ENCODE data around the gene CNBD2. TPM values are rescaled to one million over a fixed set of nuclear protein-coding genes. Genes with fewer than 3 reads are reported as not detected.
A peak's percentile ranks its signal among the peaks of the same experiment; 100 is the strongest.
"Not testable (repeated sequence)": the region's sequence is repeated elsewhere in the genome, so short reads cannot be mapped to it uniquely, and the experiment has no call there.

The CNBD2 gene
- total RNA-seq, 1 experiment from 2014 or later = 5.0 TPM

- CTCF ChIA-PET = interaction anchor here (1.3 kb wide), 1 partner anchor 57 kb away, joined by 3 read pairs; no protein-coding TSS in a partner anchor
- no peaks in the 10 kb centered on the region for H3K27me3 Mint-ChIP-seq (ENCODE audit: unreplicated experiment)
- no peak for DNase-seq
- H3K4me1 Mint-ChIP-seq (ENCODE audit: low read depth, unreplicated experiment) = peaks cover 33% of the 10 kb centered on the region
- H3K27ac Mint-ChIP-seq (ENCODE audit: unreplicated experiment) = peak overlapping the region; percentile 69
- BruUV-seq (replicated peaks) = no TSS peak
- H3K36me3 Mint-ChIP-seq (ENCODE audit: insufficient read depth, unreplicated experiment) = peaks cover 45% of the 10 kb centered on the region
- peak overlapping the region; percentile 74 for H3K4me3 Mint-ChIP-seq (ENCODE audit: low read depth, unreplicated experiment)
- H3K9me3 Mint-ChIP-seq (ENCODE audit: low read depth, unreplicated experiment) = no peaks in the 10 kb centered on the region
- intact Hi-C loops (cut with micrococcal nuclease; ENCODE audit: unreplicated experiment) = loop anchor here (1.0 kb wide), 1 partner anchor 87 kb away; no protein-coding TSS in a partner anchor
- no peak for TF ChIP-seq CTCF (IDR thresholded peaks at IDR 0.05; ENCODE audit: unreplicated experiment)
Observed at GRCh38 chr20:36051318-36052116, 83.1 kb downstream of the CNBD2 start.

- H3K4me1 Mint-ChIP-seq (ENCODE audit: low read depth, unreplicated experiment) = peaks cover 31% of the 10 kb centered on the region
- H3K9me3 Mint-ChIP-seq (ENCODE audit: low read depth, unreplicated experiment) = no peaks in the 10 kb centered on the region
- H3K36me3 Mint-ChIP-seq (ENCODE audit: insufficient read depth, unreplicated experiment) = peaks cover 42% of the 10 kb centered on the region
- DNase-seq = no peak
- no peak overlapping the region for H3K4me3 Mint-ChIP-seq (ENCODE audit: low read depth, unreplicated experiment)
- no peak overlapping the region for H3K27ac Mint-ChIP-seq (ENCODE audit: unreplicated experiment)
- intact Hi-C loops (cut with micrococcal nuclease; ENCODE audit: unreplicated experiment) = no loop called here
- CTCF ChIA-PET = interaction anchor here (1.3 kb wide), 1 partner anchor 57 kb away, joined by 3 read pairs; no protein-coding TSS in a partner anchor
- no TSS peak for BruUV-seq (replicated peaks)
- H3K27me3 Mint-ChIP-seq (ENCODE audit: unreplicated experiment) = no peaks in the 10 kb centered on the region
- no peak for TF ChIP-seq CTCF (IDR thresholded peaks at IDR 0.05; ENCODE audit: unreplicated experiment)
Observed at GRCh38 chr20:36052117-36052513, 83.7 kb downstream of the CNBD2 start.

GRCh38 chr20:36053863-36054518 lies 85.6 kb downstream of the CNBD2 start:
- DNase-seq; BruUV-seq (replicated peaks); intact Hi-C loops (cut with micrococcal nuclease; ENCODE audit: unreplicated experiment); H3K27ac Mint-ChIP-seq (ENCODE audit: unreplicated experiment); H3K4me3 Mint-ChIP-seq (ENCODE audit: low read depth, unreplicated experiment); H3K27me3 Mint-ChIP-seq (ENCODE audit: unreplicated experiment); H3K9me3 Mint-ChIP-seq (ENCODE audit: low read depth, unreplicated experiment): not testable (repeated sequence)
- Mint-ChIP-seq H3K4me1 (ENCODE audit: low read depth, unreplicated experiment) (peaks cover 13% of the 10 kb centered on the region), H3K36me3 (ENCODE audit: insufficient read depth, unreplicated experiment) (peaks cover 23% of the 10 kb centered on the region)
- CTCF ChIA-PET = interaction anchor here (0.6 to 0.7 kb wide), 2 partner anchors 28 to 1406 kb away, joined by 3 read pairs; no protein-coding TSS in a partner anchor

GRCh38 chr20:36055145-36055544 lies 86.8 kb downstream of the CNBD2 start:
- Mint-ChIP-seq H3K4me1 (ENCODE audit: low read depth, unreplicated experiment) (peaks cover 13% of the 10 kb centered on the region), H3K27ac (ENCODE audit: unreplicated experiment) (no peak overlapping the region), H3K4me3 (ENCODE audit: low read depth, unreplicated experiment) (no peak overlapping the region), H3K9me3 (ENCODE audit: low read depth, unreplicated experiment) (no peaks in the 10 kb centered on the region), H3K27me3 (ENCODE audit: unreplicated experiment) (no peaks in the 10 kb centered on the region), H3K36me3 (ENCODE audit: insufficient read depth, unreplicated experiment) (peaks cover 11% of the 10 kb centered on the region)
- CTCF ChIA-PET = interaction anchor here (1.5 kb wide), 1 partner anchor 64 kb away, joined by 4 read pairs; no protein-coding TSS in a partner anchor
- TF ChIP-seq CTCF (IDR thresholded peaks at IDR 0.05; ENCODE audit: unreplicated experiment) = no peak
- intact Hi-C loops (cut with micrococcal nuclease; ENCODE audit: unreplicated experiment) = no loop called here
- no TSS peak for BruUV-seq (replicated peaks)
- no peak for DNase-seq
